Tibial nerve (tissue), 4 donors: ENCODE measurements around the gene HOXB8. TPM values are rescaled to one million over a fixed set of nuclear protein-coding genes. Genes with fewer than 3 reads are reported as not detected.

Source experiments
- DNase-seq, 2 donors: peaks; one replicate each; pipeline ENCODE4 v3.0.0-alpha.2; 2019; ENCODE audit warnings: low spot score in 2 of 2
- H3K27ac ChIP-seq, 4 donors: fragments of 200-600 bp; sonication (generic) in 3 of 4; one replicate each; pipeline ENCODE4 v1.5.1; 2017 to 2019; ENCODE audit warnings: mild to moderate bottlenecking in 1 of 4
- H3K27me3 ChIP-seq, 2 donors: fragments of 200-600 bp; sonication (generic) in 1 of 2; one replicate each; pipeline versions ENCODE4 v1.5.1 to v1.6.0; 2017 to 2019
- H3K36me3 ChIP-seq, 3 donors: fragments of 200-600 bp; sonication (generic); one replicate each; pipeline ENCODE4 v1.5.1; 2018 to 2019
- H3K4me1 ChIP-seq, 4 donors: fragments of 200-600 bp; sonication (generic) in 3 of 4; one replicate each; pipeline ENCODE4 v1.5.1; 2017 to 2019
- H3K4me3 ChIP-seq, 4 donors: fragments of 200-600 bp; sonication (generic) in 3 of 4; one replicate each; pipeline ENCODE4 v1.5.1; 2017 to 2019; ENCODE audit warnings: mild to moderate bottlenecking in 1 of 4, moderate library complexity in 1 of 4
- H3K9me3 ChIP-seq, 4 donors: fragments of 200-600 bp; sonication (generic) in 3 of 4; one replicate each; pipeline ENCODE4 v1.5.1; 2017 to 2019
- EP300 ChIP-seq, 2 donors: sonication (generic); formaldehyde crosslinking; IDR thresholded peaks; one replicate each; pipeline ENCODE4 v1.6.1; 2017; ENCODE audit warnings: antibody characterized with exemption in 2 of 2, mild to moderate bottlenecking in 1 of 2
- POLR2A ChIP-seq, 2 donors: fragments of 450-650 bp; IDR thresholded peaks; one replicate each; pipeline ENCODE4 v1.6.1; 2017; ENCODE audit warnings: antibody characterized with exemption in 2 of 2, mild to moderate bottlenecking in 2 of 2, moderate library complexity in 2 of 2
- WGBS, 2 donors: methylation state at CpG; one replicate each; pipeline ENCODE4 v1.1.5; 2018; 5-methylcytosine and 5-hydroxymethylcytosine counted together
- total RNA-seq, 4 donors: library from RNA; depleted of rRNA; stranded (reverse); fragments of >200 nt; gene quantifications; one replicate each; pipeline ENCODE4 v1.1.0, GENCODE V29; 2016
- TF ChIP-seq, protein P1 (sequence below), 5 experiments: fragments of 200-600 bp in 3 of 5; fragments of 450-650 bp in 2 of 5; sonication (generic) in 3 of 5; IDR thresholded peaks; one replicate each; pipeline ENCODE4 v1.5.1; 2016 to 2019; ENCODE audit warnings: antibody characterized with exemption in 5 of 5, mild to moderate bottlenecking in 3 of 5, moderate library complexity in 2 of 5

Gene HOXB8
- total RNA-seq, 4 donors from 2014 or later = 0.66 to 0.90 TPM; not detected in 2

DNA sequence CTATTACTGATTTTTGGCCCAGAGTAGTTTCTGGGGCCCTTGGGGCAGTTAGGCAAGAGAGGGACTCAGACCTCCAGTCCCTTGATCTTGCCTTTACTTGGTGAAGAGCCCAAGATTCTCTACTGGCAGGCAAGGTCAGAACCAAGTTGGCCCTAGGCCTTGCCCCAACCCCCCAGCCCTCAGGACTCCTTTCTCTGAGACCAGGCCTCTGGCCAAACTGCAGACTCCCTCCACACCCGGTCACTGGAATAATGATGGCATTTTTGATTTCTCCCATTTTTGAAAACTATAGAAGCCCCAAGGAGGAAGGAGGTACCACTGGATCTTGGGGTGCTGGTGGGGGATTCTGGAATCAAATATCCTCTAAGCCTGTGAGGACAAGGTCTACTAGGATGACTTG lies 29.1 kb upstream of the HOXB8 start:
- TF ChIP-seq, protein P1, sequence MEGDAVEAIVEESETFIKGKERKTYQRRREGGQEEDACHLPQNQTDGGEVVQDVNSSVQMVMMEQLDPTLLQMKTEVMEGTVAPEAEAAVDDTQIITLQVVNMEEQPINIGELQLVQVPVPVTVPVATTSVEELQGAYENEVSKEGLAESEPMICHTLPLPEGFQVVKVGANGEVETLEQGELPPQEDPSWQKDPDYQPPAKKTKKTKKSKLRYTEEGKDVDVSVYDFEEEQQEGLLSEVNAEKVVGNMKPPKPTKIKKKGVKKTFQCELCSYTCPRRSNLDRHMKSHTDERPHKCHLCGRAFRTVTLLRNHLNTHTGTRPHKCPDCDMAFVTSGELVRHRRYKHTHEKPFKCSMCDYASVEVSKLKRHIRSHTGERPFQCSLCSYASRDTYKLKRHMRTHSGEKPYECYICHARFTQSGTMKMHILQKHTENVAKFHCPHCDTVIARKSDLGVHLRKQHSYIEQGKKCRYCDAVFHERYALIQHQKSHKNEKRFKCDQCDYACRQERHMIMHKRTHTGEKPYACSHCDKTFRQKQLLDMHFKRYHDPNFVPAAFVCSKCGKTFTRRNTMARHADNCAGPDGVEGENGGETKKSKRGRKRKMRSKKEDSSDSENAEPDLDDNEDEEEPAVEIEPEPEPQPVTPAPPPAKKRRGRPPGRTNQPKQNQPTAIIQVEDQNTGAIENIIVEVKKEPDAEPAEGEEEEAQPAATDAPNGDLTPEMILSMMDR (IDR thresholded peaks at IDR 0.05) = no peak
- TF ChIP-seq POLR2A (IDR thresholded peaks at IDR 0.05) = no peak
- TF ChIP-seq EP300 (IDR thresholded peaks at IDR 0.05) = no peak
- Histone ChIP-seq H3K4me1 (peaks cover 0 to 17% (median 4%) of the 10 kb centered on the region in 4 donors), H3K27ac (no peak overlapping the region), H3K9me3 (no peaks in the 10 kb centered on the region), H3K27me3 (peaks cover 0 to 99% of the 10 kb centered on the region in 2 donors), H3K4me3 (no peak overlapping the region), H3K36me3 (no peaks in the 10 kb centered on the region)
- WGBS, 2 donors = 71% methylated on average over 1 of the region's 1 CpG
- DNase-seq = no peak

DNA sequence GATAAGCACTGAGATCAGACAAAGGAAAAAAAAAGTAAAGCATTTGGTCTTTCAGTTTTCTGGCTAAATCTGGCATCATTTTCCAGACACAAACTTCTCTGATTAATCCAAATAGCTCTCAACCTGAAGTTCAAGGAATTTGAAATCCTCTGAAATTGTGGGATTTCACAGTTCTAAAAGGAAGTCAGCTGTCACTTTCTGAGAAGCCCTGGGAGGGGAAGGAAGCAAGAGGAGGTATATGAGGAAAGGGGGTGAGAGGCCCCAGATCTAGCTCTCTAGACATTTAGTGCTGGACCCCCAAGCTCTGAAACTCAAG lies 28.6 kb upstream of the HOXB8 start:
- no peaks in the 10 kb centered on the region for H3K36me3 ChIP-seq
- H3K4me1 ChIP-seq = peaks cover 0 to 17% (median 4%) of the 10 kb centered on the region in 4 donors
- no peaks in the 10 kb centered on the region for H3K9me3 ChIP-seq
- no peak overlapping the region for H3K4me3 ChIP-seq
- H3K27ac ChIP-seq = no peak overlapping the region
- TF ChIP-seq POLR2A (IDR thresholded peaks at IDR 0.05) = no peak
- TF ChIP-seq, protein P1 (IDR thresholded peaks at IDR 0.05) = no peak
- TF ChIP-seq EP300 (IDR thresholded peaks at IDR 0.05) = no peak
- H3K27me3 ChIP-seq = peaks cover 0 to 100% of the 10 kb centered on the region in 2 donors
- no peak for DNase-seq

DNA sequence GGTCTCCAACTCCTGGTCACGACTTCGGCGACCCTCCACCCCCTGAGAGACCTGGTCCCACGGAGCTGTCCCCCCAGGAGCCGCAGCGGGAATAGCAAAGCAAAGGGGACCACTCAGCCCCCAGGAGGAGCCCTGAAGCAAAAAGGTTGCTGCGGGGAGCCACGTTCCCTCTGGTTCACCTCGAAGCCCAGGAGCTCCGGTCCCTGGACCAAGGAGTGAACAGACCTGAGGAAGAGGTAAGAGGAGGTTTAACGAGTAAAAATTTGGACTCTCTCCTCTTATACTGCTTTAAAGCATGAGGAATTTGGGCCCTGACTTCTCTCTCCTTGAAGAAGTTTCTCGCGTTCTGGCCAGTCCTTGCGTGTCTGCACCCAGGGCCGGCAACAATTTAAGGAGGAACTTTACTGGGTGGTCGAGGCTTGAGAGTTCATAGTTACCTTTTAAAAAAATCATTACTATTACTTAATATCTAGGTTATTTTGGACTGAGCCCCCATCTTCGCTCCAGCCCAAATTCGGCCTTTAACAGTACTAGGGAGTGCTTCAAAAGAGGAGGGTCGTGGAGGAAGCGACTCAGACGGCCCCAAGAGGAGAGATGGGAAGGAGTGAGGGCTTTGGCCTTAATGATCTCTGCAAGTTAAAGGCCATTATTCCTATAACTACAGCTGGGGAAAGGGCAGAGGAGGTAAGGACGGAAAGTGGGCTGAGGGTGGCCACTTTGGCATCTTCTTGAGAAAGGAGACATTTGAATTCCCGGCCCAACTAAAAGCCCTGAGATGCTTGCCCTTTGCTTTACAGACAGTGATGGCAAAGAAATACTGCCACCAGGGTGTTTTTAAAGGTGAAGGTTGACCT lies 28.0 kb upstream of the HOXB8 start:
- no peak for DNase-seq
- H3K27me3 ChIP-seq = peaks cover 0 to 100% of the 10 kb centered on the region in 2 donors
- H3K4me3 ChIP-seq = no peak overlapping the region
- H3K27ac ChIP-seq = no peak overlapping the region
- WGBS, 2 donors = 48% methylated on average over 21 to 22 of the region's 23 CpGs
- TF ChIP-seq POLR2A (IDR thresholded peaks at IDR 0.05) = no peak
- TF ChIP-seq, protein P1 (IDR thresholded peaks at IDR 0.05) = no peak
- TF ChIP-seq EP300 (IDR thresholded peaks at IDR 0.05) = no peak
- peaks cover 0 to 17% (median 4%) of the 10 kb centered on the region in 4 donors for H3K4me1 ChIP-seq
- H3K36me3 ChIP-seq = no peaks in the 10 kb centered on the region
- no peaks in the 10 kb centered on the region for H3K9me3 ChIP-seq

DNA sequence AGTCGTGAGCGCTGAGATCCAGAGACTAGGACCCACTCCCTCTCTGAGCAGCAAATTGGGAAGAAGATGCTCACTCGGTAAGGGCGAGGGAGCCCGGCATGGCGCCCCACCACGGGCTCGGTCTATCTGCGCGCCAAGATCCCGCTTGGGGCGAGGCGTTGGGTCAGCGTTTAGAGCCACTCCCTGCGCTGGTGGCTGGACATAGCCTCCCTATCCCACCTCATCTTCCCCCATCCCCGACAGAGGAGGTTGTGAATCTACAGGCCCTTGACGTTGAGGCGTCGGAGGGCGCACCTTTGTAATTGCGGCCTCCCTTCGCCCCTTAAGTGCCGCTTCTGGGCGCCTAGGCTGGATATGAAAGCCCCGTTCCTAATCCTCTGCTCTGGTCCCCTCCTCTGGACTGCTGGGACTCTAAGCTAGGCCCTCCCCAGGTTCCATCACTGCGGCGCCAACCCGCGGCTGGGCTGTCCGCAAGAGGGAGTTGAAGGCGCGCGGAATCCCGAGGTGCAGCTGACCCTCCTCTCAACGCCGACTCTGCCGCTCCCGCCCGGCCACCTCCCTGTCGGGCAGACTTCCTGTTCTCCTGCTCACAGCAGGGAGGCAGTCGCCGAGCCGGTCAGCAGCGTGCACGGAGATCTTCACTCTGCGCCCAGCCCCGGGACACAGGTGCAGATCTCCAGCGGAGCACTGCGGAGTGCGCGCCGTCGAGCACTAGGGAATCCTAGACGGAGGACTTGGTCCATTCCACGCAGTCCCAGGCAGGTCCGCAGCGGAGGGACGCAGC lies 27.2 kb upstream of the HOXB8 start:
- WGBS, 2 donors = 31 to 44% methylated on average over 17 to 35 of the region's 58 CpGs
- TF ChIP-seq, protein P1 (IDR thresholded peaks at IDR 0.05) = no peak
- TF ChIP-seq EP300 (IDR thresholded peaks at IDR 0.05) (no peak), POLR2A (IDR thresholded peaks at IDR 0.05) (no peak)
- H3K4me3 ChIP-seq = no peak overlapping the region
- no peaks in the 10 kb centered on the region for H3K36me3 ChIP-seq
- H3K4me1 ChIP-seq = peaks cover 0 to 11% (median 4%) of the 10 kb centered on the region in 4 donors
- H3K27ac ChIP-seq = no peak overlapping the region
- no peak for DNase-seq
- H3K27me3 ChIP-seq = peaks cover 0 to 100% of the 10 kb centered on the region in 2 donors
- H3K9me3 ChIP-seq = no peaks in the 10 kb centered on the region

DNA sequence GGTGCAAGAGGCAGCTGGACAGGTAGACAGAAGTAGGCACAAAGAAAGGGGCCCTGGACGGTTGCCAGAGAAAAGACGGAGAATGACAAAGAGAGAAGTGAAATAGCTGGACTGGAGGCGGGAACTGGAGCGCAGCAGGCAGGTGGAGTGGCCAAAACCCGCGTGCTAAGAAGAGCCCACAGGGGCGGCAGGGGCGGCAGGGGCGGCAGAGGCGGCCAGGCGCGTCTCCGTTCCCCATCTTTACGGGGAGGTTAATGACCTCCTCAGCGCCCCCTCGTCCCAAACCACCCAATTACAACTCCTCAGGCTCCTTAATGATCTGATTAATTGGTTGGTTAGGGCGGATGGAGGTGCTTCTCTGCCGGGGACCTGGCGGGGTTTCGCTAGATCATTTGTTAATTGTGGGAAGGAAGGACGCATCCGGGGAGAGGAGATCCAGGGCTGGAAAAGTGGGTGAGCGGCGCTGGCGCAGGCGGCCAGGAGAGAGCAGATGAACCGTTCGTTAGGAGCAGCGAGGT lies 26.5 kb upstream of the HOXB8 start:
- H3K27me3 ChIP-seq = peaks cover 0 to 100% of the 10 kb centered on the region in 2 donors
- H3K4me3 ChIP-seq = no peak overlapping the region
- H3K4me1 ChIP-seq = peaks cover 0 to 8% (median 4%) of the 10 kb centered on the region in 4 donors
- H3K9me3 ChIP-seq = no peaks in the 10 kb centered on the region
- DNase-seq = no peak
- TF ChIP-seq POLR2A (IDR thresholded peaks at IDR 0.05) = no peak
- no peak for TF ChIP-seq EP300 (IDR thresholded peaks at IDR 0.05)
- TF ChIP-seq, protein P1 (IDR thresholded peaks at IDR 0.05) = no peak
- H3K36me3 ChIP-seq = no peaks in the 10 kb centered on the region
- WGBS, 2 donors = 32 to 39% methylated on average over 29 of the region's 29 CpGs
- H3K27ac ChIP-seq = no peak overlapping the region
